ENCODE data around the gene PLEKHA6. TPM values are rescaled to one million over a fixed set of nuclear protein-coding genes. Genes with fewer than 3 reads are reported as not detected.

The PLEKHA6 gene
- total and polyA plus RNA-seq, 2 of the 8 experiments (the other 6 are each of a cell fraction or from before 2014, with no cell fraction given) = 4.8 to 20.2 TPM

GRCh38 chr1:204331275-204331674, 28.5 kb downstream of the PLEKHA6 start:
- H3K14ac ChIP-seq (ENCODE audit: insufficient read length) = no peak overlapping the region
- no peak overlapping the region for H3K18ac ChIP-seq (ENCODE audit: extremely low read depth, low read length)
- no peaks in the 10 kb centered on the region for H3K23me2 ChIP-seq (ENCODE audit: low read depth, low read length)
- H3K4ac ChIP-seq (replicated peaks; ENCODE audit: insufficient read length, low read depth, low read length) = no peak overlapping the region
- H2BK20ac ChIP-seq (ENCODE audit: low read length) = no peak overlapping the region; the same call in 1 of the 2 replicates
- no peak for FAIRE-seq
- H3K9ac ChIP-seq (replicated peaks in 1 of 4; ENCODE audit: extremely low read depth in 1 of 4, low read depth in 3 of 4, low read length in 3 of 4) = no peak overlapping the region
- no peak overlapping the region for H2BK15ac ChIP-seq (ENCODE audit: low read length)
- no peaks in the 10 kb centered on the region for H3K27me3 ChIP-seq (replicated peaks in 1 of 4; ENCODE audit: control insufficient read depth in 3 of 4, extremely low read depth in 1 of 4, insufficient read depth in 3 of 4, low read length in 3 of 4)
- no peaks in the 10 kb centered on the region for H3K79me1 ChIP-seq (ENCODE audit: low read depth, low read length)
- no peak overlapping the region for H2AK5ac ChIP-seq (ENCODE audit: low read depth, low read length)
- no peak overlapping the region for H3K27ac ChIP-seq (ENCODE audit: low read depth, low read length)
- no peak overlapping the region for H3K23ac ChIP-seq (ENCODE audit: insufficient read length)
- no peak overlapping the region for H2AFZ ChIP-seq (ENCODE audit: low read length)
- H2BK12ac ChIP-seq (ENCODE audit: low read depth, low read length) = no peak overlapping the region
- H4K20me1 ChIP-seq (replicated peaks in 1 of 2; ENCODE audit: control insufficient read depth in 1 of 2, insufficient read depth in 2 of 2, low read length in 2 of 2) = no peaks in the 10 kb centered on the region
- no peaks in the 10 kb centered on the region for H3K79me2 ChIP-seq (ENCODE audit: control insufficient read depth in 1 of 2, insufficient read depth in 2 of 2, low read length in 2 of 2)
- WGBS, 2 experiments (ENCODE audit: extremely low coverage in 1 of 2, insufficient coverage in 1 of 2, insufficient read length in 1 of 2, insufficient replicate concordance in 2 of 2, low coverage in 1 of 2, low lambda C conversion rate in 2 of 2, missing lambda C conversion rate in 1 of 2) = 89% methylated on average over 2 of the region's 3 CpGs; no CpG with 5 or more reads in 1 of the 2 experiments
- ChIA-PET POLR2A (ENCODE audit: partially characterized antibody) (no interaction called here), CTCF (ENCODE audit: partially characterized antibody) (interaction anchor here (0.8 to 21.6 kb wide), 8 partner anchors 9 to 73 kb away, joined by 3 to 175 read pairs (median 5); partner anchors contain the start of gene PLEKHA6)
- no peak overlapping the region for H3K4me2 ChIP-seq (ENCODE audit: insufficient read depth in 1 of 2, low read depth in 2 of 2, low read length in 2 of 2)
- H4K5ac ChIP-seq (ENCODE audit: insufficient read length, low read depth, low read length) = no peak overlapping the region
- peaks cover 7 to 20% (median 13%) of the 10 kb centered on the region in 4 experiments for H3K4me1 ChIP-seq (replicated peaks in 1 of 4; ENCODE audit: control insufficient read depth in 3 of 4, insufficient read depth in 4 of 4, low read length in 3 of 4)
- no peak overlapping the region for H4K91ac ChIP-seq (replicated peaks; ENCODE audit: insufficient read length, low read length)
- no peak for DNase-seq (ENCODE audit: low read depth in 1 of 2, low spot score in 2 of 2)
- no peak overlapping the region for H4K8ac ChIP-seq (ENCODE audit: extremely low read depth, insufficient read depth, low read length)
- H3K9me3 ChIP-seq (ENCODE audit: insufficient read depth in 2 of 2, low read depth in 1 of 2, low read length in 1 of 2) = no peaks in the 10 kb centered on the region
- no peak overlapping the region for H3K4me3 ChIP-seq (ENCODE audit: extremely low read depth in 1 of 4, insufficient read depth in 2 of 4, low read depth in 3 of 4, low read length in 4 of 4)
- TF ChIP-seq POU5F1 (IDR thresholded peaks at IDR 0.05; ENCODE audit: low read depth, low read length) (no peak), POLR2A (IDR thresholded peaks at IDR 0.05; ENCODE audit: control extremely low read depth in 1 of 2, low read depth in 2 of 2, low read length in 2 of 2) (no peak), SUZ12 (IDR thresholded peaks at IDR 0.05; ENCODE audit: low read length) (no peak), NRF1 (IDR thresholded peaks at IDR 0.05; ENCODE audit: low read depth, low read length) (no peak), CEBPB (IDR thresholded peaks at IDR 0.05; ENCODE audit: low read depth, low read length) (no peak), TBP (IDR thresholded peaks at IDR 0.05; ENCODE audit: low read depth, low read length) (no peak), ASH2L (IDR thresholded peaks at IDR 0.05; ENCODE audit: low read length) (no peak), JUN (IDR thresholded peaks at IDR 0.05; ENCODE audit: low read depth, low read length) (no peak), KDM4A (IDR thresholded peaks at IDR 0.05; ENCODE audit: low read depth, low read length, severe bottlenecking) (no peak), POLR2AphosphoS5 (IDR thresholded peaks at IDR 0.05; ENCODE audit: low read depth, low read length) (no peak), TCF12 (IDR thresholded peaks at IDR 0.05; ENCODE audit: low read depth, low read length) (no peak)
- H3K56ac ChIP-seq (replicated peaks; ENCODE audit: insufficient read length, low read depth, low read length) = no peak overlapping the region
- no peak overlapping the region for H2BK120ac ChIP-seq (replicated peaks; ENCODE audit: low read depth, low read length)
- H2BK5ac ChIP-seq (ENCODE audit: low read depth, low read length) = no peak overlapping the region
- no peaks in the 10 kb centered on the region for H3K36me3 ChIP-seq (ENCODE audit: control insufficient read depth in 2 of 4, insufficient read depth in 4 of 4, low read length in 3 of 4)
